GM18909 (cell line): ENCODE data around the gene CXCL17.
"Not testable (repeated sequence)": the region's sequence is repeated elsewhere in the genome, so short reads cannot be mapped to it uniquely, and the experiment has no call there.

ENCODE experiments used
- ATAC-seq: cut with Tn5 transposase; IDR thresholded peaks from one replicate; pipeline ENCODE4 v1.9.1; 2021; ENCODE audit warnings: mild to moderate bottlenecking; ENCODE audit not compliant: unreplicated experiment, poor library complexity

CXCL17 gene, protein sequence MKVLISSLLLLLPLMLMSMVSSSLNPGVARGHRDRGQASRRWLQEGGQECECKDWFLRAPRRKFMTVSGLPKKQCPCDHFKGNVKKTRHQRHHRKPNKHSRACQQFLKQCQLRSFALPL

DNA sequence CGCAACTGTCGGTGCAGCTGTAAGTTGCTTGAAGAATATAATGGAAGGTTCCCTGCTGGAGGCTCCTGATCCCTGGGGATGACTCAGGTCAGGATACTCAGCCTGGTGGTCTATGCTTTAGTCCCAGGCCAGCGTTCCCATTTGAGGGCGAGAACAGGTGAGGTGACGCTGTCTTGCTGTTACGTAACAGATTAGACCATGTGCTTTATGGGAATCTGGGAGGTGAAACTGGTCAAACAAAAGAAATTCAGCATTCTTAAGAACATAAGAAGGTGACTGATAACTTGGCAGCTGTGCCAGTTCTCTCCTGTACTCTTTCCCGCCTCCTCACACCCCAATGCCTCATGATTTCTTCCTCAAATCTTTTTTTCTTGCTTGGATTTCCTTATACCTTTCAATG is at the start of gene CXCL17:
TSS of gene CXCL17 (minus strand) at position 114 of the 400 bp plus-strand sequence. CDS start 114 bp downstream, outside the sequence.
- no peak for ATAC-seq

DNA sequence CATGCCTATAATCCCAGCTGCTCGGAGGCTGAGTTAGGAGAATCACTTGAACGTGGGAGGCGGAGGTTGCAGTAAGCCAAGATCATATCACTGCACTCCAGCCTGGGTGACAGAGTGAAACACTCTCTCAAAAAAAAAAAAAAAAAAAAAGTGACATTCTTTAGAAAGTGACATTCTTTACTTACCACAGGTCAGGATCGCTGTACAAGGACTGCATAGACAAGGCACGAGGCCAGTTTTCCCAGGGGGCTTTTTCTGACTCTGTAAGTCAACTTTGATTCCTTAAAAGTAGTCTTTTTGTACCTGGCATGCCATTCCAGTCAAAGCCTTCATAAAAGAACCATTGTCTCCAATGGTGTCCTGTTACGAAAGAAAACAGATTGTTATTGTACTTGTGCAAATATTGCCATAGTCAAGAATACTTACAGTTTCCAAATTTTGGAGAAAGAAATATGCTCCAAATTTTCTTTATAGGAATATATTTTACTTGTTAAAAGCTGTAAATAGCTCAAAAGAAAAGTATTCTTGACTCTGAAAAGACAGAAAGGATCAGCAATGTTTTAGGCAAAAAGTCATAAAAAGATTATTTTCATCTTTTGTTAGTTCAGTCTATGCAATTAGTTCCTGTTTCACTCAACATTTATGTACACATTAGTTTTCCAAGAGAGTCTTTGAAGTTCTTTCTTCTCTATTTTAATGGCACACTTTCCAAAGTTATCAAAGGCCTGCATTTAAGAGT is 46.2 kb upstream of the CXCL17 start:
- ATAC-seq: no peak

DNA sequence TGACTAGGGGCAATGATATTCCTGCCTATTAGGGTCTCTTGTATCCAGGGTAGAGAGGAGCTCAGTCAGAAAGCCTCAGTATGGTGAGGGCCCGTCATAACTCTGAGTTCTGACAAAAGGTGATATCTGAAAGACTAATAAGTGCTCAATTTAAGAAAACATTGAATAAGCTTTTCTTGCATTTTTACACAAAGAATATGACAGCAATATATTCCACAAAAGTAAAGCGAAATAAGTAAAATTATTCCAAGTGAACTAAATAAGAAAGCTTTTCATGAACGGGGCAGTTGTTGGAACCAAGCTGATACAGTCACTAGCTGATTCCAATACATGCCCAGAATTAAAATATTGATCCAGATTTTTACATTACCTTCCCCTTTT is 45.0 kb upstream of the CXCL17 start:
- ATAC-seq: no peak

DNA sequence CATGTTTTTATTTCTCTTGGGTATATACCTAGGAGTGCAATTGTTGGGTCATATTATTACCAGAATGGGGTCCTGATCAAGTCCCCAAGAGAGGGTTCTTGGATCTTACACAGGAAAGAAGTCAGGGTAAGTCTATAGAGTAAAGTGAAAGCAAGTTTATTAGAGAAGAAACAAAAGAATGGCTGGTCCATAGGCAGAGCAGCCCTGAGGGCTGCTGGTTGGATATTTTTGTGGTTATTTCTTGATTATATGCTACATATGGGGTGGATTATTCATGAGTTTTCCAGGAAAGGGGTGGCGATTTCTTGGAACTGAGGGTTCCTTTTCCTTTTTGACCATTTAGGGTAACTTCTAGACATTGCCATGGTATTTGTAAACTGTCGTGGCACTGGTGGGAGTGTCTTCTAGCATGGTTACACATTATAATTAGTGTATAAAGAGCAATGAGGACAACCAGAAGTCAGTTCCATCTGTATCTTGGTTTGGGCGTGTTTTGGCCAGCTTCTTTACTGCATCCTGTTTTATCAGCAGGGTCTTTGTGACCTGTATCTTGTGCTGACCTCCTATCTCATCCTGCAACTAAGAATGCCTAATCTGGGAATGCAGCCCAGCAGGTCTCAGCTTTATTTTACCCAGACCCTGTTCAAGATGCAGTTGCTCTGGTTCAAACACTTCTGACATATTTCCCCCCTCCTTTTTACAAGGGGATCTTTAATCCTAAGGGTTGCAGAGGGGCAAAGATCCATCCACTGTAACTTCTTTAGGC is 44.5 kb upstream of the CXCL17 start:
- ATAC-seq: no peak

DNA sequence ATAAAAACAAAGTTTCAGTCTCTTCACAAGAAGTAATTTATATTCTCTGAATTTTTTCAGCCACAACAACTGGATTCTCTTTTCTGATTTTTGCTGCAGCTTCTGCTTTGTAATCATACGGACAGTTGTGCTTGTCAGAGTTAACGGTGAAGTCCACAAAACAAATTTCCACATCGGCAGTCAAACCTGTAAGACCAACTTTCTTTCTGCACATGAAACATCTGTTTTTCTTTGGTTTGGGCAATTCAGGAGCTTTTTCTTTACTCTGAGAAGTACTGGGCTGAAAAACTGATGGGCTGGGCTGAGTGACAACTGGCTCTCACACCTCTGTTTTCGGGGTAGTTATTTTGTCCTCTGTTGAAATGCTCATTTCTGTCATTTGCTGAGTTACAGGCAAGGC is 42.3 kb upstream of the CXCL17 start:
- not testable (repeated sequence) for ATAC-seq

DNA sequence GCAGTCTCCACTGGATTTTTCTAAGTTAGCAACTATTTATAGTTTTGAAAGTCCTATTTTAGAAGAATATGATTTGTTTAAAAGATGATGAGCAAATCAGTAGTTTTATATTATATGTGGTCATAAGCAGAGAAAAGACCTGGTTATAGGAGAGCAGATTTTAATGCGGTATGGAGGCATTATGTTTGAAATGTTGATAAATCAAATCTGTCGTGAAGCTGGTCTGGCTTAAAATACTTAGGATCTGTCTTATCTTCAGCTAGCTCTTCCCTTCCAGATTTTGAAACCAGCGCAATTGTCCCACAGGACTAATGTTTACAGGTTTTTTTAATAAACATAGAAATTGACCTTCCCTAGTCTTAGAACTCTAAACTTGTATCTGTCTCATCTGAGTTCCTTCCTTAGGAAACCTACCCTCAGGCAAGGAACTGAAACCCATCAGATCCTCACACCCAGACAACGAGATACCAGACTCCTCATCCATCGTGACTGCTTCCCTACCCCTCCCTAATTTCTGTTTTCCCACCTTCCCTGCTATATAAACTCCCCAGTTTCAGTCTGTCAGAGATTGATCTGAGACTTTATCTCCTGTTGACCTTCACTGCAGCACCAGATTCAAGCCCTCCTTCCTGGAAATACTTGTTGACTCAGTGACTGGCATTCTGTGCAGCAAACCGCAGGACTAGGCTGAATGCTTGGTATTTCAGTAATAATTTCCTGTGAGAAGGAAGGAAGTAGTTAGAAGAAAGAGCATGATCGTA is 37.8 kb upstream of the CXCL17 start:
- no peak for ATAC-seq

DNA sequence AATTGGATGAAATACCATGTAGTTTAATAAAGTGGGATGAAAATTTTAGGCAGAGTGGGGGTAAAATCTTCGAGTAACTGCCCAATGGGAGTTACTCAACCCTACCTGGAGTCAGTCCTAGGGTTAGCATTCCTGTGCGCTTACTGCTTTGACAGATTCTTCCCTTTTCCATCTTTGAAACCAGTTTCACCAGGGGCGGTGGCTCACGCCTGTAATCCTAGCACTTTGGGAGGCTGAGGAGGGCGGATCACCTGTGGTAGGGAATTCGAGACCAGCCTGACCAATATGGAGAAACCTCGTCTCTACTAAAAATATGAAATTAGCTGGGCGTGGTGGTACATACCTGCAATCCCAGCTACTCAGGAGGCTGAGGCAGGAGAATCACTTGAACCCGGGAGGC is 37.0 kb upstream of the CXCL17 start:
- ATAC-seq: no peak

DNA sequence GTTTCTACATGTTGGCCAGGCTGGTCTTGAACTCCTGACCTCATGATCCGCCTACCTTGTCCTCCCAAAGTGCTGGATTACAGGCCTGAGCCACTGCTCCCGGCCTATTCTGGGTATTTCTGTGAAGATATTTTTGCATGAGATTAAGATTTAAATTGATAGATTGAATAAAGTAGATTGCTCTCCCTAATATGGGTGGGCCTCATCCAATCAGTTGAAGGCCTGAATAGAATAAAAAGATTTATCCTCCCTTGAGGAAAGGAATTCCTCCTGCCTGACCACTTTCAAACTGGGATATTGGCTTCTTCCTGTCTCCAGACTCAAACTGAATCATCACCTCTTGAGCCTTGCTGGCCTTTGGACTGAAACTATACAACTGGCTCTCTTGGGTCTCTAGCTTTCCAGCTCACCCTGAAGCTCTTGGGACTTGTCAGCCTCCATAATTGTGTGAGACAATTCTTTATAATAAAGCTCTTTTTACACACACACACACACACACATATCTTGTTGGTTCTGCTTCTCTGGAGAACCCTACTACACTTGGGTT is 36.1 kb upstream of the CXCL17 start:
- no peak for ATAC-seq

DNA sequence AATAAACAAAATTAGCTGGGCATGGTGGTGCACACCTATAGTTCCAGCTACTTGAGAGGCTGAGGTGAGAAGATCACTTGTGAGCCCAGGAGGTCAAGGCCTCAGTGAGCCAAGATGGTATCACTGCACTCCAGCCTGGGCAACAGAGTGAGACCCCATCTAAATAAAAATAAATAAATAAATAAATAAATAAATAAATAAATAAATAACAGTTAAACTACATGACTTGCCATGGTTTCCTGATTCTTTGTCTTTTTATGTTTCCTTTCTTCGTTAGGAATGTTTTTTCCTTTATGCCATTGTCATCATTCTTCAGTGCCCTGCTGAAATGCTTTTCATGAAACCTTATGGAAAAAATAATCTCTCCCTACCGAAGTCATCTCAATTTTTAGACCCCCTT is 35.2 kb upstream of the CXCL17 start:
- no peak for ATAC-seq

DNA sequence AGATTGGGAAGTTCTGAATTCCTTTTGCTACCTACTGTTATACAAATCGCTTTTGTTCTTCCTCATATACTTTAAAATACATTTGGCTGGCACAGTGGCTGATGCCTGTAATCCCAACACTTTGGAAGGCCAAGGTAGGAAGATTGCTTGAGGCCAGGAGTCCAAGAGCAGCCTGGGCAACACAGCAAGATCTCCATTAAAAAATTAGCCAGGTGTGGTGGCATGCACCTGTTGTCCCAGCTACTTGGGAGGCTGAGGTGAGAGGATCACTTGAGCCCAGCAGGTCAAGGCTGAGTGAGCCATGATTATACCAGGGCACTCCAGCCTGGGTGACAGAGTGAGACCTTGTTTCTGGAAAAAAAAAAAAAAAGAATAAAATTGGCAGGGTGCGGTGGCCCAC is 34.4 kb upstream of the CXCL17 start:
- no peak for ATAC-seq

DNA sequence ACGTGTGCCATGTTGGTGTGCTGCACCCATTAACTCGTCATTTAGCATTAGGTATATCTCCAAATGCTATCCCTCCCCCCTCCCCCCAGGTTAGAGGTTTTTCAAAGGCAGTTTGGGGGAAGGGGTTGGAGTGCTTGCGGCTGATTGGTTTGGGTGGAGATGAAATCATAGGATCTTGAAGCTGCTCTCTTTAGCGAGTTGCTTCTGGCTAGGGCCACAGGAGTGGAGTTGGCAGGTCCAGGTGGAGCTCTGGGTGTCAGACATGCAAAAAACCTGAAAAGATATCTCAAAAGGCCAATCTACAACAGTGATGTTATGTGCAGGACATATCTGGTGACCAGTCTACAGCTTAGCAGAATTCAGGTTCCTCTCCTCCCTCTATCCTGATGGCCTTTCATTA is 32.6 kb upstream of the CXCL17 start:
- no peak for ATAC-seq

DNA sequence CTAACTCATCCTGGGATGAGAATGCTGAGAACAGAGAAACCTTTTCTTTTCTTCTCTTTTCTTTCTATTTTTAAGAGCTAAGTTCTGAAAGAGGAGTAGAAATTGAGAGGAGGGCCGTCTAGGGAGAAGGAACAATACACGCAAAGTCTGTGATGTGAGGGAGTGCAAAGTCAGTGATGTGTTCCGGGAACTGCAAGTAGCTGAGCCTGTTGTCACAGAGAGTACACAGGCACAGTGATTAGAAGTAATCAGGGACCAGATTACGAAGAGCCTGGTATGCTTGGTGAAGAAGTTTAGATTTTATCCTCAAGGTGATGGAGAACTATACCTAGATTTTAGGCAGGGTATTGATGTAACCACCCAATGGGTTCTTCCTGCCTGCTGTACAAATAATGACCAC is 32.0 kb upstream of the CXCL17 start:
- ATAC-seq: no peak

DNA sequence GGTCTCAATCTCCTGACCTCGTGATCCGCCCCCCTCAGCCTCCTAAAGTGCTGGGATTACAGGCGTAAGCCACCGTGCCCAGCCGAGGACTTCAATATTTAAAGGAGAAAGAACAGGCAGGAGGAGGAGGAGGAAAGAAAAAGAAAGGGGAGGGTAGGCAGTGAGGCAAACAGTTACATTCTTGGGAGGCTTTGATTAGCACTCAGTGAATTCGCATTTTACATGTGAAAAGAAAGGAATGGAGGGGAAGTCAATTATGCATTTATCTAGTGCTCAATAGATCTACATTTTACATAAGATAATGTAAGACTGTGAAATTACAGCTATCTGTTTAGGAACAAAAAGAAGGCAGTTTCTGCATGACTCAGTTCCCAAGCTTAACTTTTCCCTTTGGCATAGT is 30.9 kb upstream of the CXCL17 start:
- no peak for ATAC-seq

DNA sequence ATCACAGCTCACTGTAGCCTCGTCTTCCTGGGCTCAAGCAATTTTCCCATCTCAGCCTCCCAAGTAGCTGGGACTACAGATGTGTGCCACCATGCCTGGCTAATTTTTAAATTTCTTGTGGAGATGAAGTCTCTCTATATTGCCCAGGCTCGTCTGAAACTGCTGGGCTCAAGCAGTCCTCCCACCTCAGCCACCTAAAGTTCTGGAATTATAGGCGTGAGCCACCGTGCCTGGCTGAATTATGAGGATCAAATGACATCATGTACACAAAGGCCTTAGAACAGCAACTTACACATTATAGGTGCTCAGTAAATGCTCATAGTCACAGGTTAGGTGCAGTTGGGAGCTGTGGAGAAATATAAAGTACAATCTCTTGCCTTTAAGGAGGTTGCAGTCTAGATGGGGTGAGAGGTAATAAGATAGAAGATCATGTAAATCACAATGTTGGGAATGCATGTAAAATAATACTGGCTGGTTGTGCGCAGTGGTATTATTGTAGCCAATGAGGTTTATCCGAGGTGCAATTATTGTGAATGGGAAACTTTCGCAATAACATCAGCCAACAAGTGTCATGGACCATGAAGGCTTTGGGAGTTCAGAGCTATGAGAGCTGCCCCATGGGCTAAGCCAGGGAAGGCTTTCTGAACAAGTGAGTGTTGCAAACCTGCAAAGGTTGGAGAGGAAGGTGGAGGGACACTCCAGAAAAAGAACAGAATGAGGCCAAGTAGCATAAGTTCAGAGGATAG is 29.8 kb upstream of the CXCL17 start:
- no peak for ATAC-seq

DNA sequence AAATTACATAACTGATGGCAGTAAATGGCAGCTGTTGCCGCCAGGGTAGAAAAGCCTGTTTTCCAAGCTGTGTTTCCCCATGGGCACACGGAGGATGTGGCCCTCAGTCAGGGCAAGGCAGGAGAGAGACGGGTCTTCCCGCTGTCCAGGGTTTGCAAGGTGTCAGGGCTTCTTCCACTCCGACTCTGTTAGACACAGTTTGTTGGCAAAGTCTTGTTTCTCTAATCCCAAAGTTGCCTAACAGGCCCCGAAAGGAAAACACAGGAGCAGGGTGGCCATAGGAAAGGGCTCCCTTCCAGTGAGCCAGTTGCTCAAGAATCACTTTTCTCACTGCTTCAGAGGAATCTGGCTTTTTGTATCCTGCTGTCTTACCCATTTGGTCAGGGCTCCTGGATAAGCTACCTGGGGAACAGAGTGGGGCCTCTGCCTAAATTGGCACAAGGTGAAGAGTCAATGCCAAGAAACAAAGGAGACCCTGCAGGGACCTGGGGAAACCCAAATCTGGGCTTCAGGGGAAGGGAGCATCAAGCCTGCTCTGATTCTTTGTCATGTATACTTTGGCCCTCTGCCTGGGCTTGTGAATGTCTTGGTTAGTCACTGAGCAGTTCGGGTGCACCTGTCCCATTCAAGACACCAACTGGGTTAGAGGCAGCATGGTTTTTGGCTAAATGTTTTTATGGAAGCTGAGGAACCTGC is 29.0 kb upstream of the CXCL17 start:
- no peak for ATAC-seq

DNA sequence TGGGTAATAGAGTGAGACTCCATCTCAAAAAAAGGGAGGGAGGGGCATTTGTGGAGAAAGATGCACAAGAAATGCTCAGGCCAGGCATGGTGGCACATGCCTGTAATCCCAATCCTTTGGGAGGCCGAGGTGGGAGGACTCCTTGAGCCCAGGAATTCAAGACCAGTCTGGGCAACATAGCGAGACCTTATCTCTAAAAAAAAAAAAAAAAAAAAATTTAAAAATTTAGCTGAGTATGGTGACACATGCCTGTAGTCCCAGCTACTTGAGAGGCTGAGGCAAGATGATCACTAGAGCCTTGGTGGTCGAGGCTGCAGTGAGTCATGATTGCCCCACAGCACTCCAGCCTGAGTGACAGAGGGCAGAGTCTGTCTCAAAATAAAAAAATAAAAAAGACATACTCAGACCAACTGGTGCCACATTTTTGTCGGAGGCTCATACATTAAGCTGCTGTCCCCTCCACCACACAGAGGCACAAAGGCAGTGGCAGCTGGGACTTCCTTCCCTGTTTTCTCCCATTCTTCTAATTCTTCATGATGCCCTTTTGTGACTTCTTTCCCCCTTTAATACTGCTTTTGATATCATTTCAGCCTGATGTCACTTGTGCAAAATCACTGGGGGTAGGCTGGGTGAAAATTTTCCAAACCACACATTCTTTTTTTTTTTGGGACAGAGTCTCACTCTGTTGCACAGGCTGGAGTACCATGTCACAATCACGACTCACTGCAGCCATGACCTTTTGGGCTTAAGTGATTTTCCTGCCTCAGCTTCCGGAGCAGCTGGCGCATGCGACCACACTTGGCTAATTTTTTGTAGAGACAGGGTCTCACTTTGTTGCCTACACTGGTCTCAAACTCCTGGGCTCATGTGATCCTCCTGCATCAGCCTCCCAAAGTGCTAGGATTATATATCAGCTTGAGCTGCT is 26.8 kb upstream of the CXCL17 start:
- ATAC-seq: no peak

DNA sequence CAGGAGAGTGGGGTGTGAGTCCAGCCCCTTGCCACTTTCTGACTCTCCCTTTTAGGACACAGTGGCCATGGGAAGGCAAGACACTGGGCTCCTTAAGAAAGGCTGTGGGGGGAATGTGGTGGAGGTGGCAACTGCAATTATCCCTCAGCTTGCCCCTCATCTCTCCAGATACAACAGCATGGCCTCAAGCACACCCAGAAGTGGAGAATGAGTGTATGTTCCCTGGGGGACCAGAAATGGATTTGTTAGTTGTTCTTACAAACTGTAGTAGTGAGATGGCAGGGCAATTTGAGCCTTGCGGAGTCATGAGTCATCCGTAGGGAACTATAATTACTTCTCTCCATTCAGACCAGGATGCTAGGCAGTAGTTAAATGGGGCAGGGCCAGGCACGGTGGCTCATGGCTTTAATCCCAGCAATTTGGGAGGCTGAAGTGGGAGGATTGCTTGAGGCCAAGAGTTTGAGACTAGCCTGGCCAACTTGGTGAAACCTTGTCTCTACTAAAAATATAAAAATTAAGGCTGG is 25.6 kb upstream of the CXCL17 start:
- no peak for ATAC-seq

DNA sequence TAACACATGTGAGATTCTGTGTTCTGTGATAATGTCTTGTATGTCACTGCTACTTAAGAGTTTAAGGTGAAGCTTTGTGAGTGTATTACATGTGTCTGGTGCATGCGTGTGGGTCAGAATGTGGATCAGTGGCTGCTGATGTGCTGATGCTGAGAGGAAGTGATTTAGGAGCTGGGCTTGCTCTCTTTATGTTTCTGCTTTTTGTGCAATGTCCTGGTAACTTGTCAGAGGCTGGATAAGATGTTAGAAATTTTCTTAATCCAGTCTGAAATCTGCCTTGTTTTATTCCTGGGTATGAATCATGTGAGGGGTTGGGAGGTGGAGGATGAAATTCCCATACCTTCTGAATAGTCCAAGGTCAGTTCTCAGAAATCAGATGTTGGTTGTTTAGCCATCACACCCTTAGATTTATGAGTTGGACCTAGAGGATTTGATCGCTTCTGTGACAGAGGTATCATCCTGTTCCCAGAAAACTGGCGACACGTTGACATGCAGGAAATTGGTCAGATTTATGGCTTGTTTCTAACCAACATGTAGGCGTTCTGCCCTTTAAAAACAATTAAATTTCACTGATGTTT is 24.5 kb upstream of the CXCL17 start:
- no peak for ATAC-seq
